ENCODE data around the gene PAQR5.

GRCh38 chr15:69414701-69415167 lies 116.0 kb downstream of the PAQR5 start:
- no peak for TF ChIP-seq ZBTB17 (CRISPR knock-in tag; IDR thresholded peaks at IDR 0.05)
- TF ChIP-seq GATAD2A (IDR thresholded peaks at IDR 0.05): no peak
- no peak for TF ChIP-seq POLR2AphosphoS5 (IDR thresholded peaks at IDR 0.05; ENCODE audit: control insufficient read depth, insufficient read depth, low read depth, low read length)
- no peak for TF ChIP-seq ZBTB26 (CRISPR knock-in tag; IDR thresholded peaks at IDR 0.05)
- no peak for TF ChIP-seq FOXJ3 (CRISPR knock-in tag; IDR thresholded peaks at IDR 0.05)
- no peak for TF ChIP-seq CTCF (IDR thresholded peaks at IDR 0.05 in 2 of 3, conservative IDR thresholded peaks at IDR 0.05 in 1 of 3; ENCODE audit: insufficient read depth in 2 of 3, low read depth in 1 of 3, low read length in 3 of 3)
- no peak for TF ChIP-seq RNF2 (IDR thresholded peaks at IDR 0.05)
- TF ChIP-seq, protein P1, sequence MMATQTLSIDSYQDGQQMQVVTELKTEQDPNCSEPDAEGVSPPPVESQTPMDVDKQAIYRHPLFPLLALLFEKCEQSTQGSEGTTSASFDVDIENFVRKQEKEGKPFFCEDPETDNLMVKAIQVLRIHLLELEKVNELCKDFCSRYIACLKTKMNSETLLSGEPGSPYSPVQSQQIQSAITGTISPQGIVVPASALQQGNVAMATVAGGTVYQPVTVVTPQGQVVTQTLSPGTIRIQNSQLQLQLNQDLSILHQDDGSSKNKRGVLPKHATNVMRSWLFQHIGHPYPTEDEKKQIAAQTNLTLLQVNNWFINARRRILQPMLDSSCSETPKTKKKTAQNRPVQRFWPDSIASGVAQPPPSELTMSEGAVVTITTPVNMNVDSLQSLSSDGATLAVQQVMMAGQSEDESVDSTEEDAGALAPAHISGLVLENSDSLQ (IDR thresholded peaks at IDR 0.05): no peak
- TF ChIP-seq FOXK2 (conservative IDR thresholded peaks at IDR 0.05 in 1 of 2, IDR thresholded peaks at IDR 0.05 in 1 of 2; ENCODE audit: low read depth in 2 of 2): no peak
- TF ChIP-seq FOXA1 (IDR thresholded peaks at IDR 0.05; ENCODE audit: borderline replicate concordance): no peak
- TF ChIP-seq KLF16 (IDR thresholded peaks at IDR 0.05): no peak
